Panc1 (cell line): Measurements from ENCODE around the gene CHPF2. TPM values are rescaled to one million over a fixed set of nuclear protein-coding genes. Genes with fewer than 3 reads are reported as not detected.

Experiments used
- ATAC-seq: fragments of 200-7000 bp; cut with Tn5 transposase; 2 replicates; pipeline ENCODE4 v1.9.1; 2020; ENCODE audit warnings: mild to moderate bottlenecking, moderate library complexity
- BruUV-seq: library from RNA; stranded (reverse); fragments of 400-500 nt; replicated peaks from 2 replicates; lab custom pipeline; 2021; lab: Mats Ljungman, UMichigan
- CTCF ChIA-PET: fragments of 300-600 bp; sonication (Branson Sonifier 250); formaldehyde crosslinking; loops from one replicate; lab custom pipeline; 2022; ENCODE audit warnings: antibody characterized with exemption; lab: Charles Lee
- POLR2A ChIA-PET: fragments of 300-600 bp; sonication (Branson Sonifier 250); formaldehyde crosslinking; loops from one replicate; lab custom pipeline; 2022; ENCODE audit warnings: antibody characterized with exemption; lab: Charles Lee
- DNase-seq: peaks from one replicate; pipeline ENCODE4 v3.0.0-alpha.2; 2010; ENCODE audit warnings: low read depth, low spot score
- H3K27ac ChIP-seq: 2 replicates; pipeline ENCODE4 v1.5.1; 2011; ENCODE audit warnings: mild to moderate bottlenecking, low read length, inconsistent platforms
- H3K27me3 ChIP-seq: fragments of 200-500 bp; sonication (Bioruptor generic); 2 replicates; pipeline ENCODE4 v1.6.0; 2014; ENCODE audit warnings: low read length, inconsistent platforms; ENCODE audit not compliant: control insufficient read depth, insufficient read depth
- H3K36me3 ChIP-seq: fragments of 200-500 bp; sonication (Bioruptor generic); 2 replicates; pipeline ENCODE4 v1.5.1; 2014; ENCODE audit warnings: inconsistent platforms, mild to moderate bottlenecking, low read length, moderate library complexity; ENCODE audit not compliant: control insufficient read depth, insufficient read depth
- H3K4me1 ChIP-seq: 2 replicates; pipeline ENCODE4 v1.5.1; 2011; ENCODE audit warnings: inconsistent platforms, mild to moderate bottlenecking, low read length, moderate library complexity; ENCODE audit not compliant: control insufficient read depth, insufficient read depth
- H3K4me3 ChIP-seq, 2 experiments: 2 replicates each; pipeline ENCODE4 v1.5.1; 2011 to 2012; ENCODE audit warnings: low read depth in 2 of 2, low read length in 2 of 2, mild to moderate bottlenecking in 2 of 2, inconsistent platforms in 1 of 2, moderate library complexity in 1 of 2
- H3K9me3 ChIP-seq: fragments of 200-500 bp; sonication (Bioruptor generic); 2 replicates; pipeline ENCODE4 v1.5.1; 2014; ENCODE audit warnings: low read depth, mild to moderate bottlenecking, inconsistent platforms, low read length, moderate library complexity; ENCODE audit not compliant: control insufficient read depth, insufficient read depth
- POLR2AphosphoS5 ChIP-seq: IDR thresholded peaks from 2 replicates; pipeline ENCODE4 v1.6.1; 2012; ENCODE audit warnings: mild to moderate bottlenecking, low read depth, low read length, moderate library complexity
- SIN3A ChIP-seq: IDR thresholded peaks from 2 replicates; pipeline ENCODE4 v1.6.1; 2012; ENCODE audit warnings: low read depth, mild to moderate bottlenecking, low read length, moderate library complexity, borderline replicate concordance; ENCODE audit not compliant: insufficient read depth
- TCF7L2 ChIP-seq: IDR thresholded peaks from 2 replicates; pipeline ENCODE4 v1.6.1; 2011; ENCODE audit warnings: mild to moderate bottlenecking, low read depth, low read length, inconsistent platforms
- in situ Hi-C: cut with HindIII; loops from 2 replicates; pipeline ENCODE4 v1.10.0; 2016; ENCODE audit warnings: low sequenced_read_pairs, low pct_unique_long_range_greater_than_20kb
- intact Hi-C: fragments of 100-400 bp; cut with micrococcal nuclease; formaldehyde crosslinking; loops from one replicate; pipeline ENCODE4 v1.10.0; 2022; ENCODE audit not compliant: unreplicated experiment
- total RNA-seq: library from RNA; stranded (reverse); gene quantifications from one replicate; pipeline ENCODE4 v1.2.1, GENCODE V29; 2021; ENCODE audit not compliant: unreplicated experiment
- TF ChIP-seq, protein P1 (sequence below), 2 experiments: IDR thresholded peaks; 2 replicates each; pipeline ENCODE4 v1.6.1; 2011 to 2012; ENCODE audit warnings: low read depth in 2 of 2, control low read depth in 1 of 2, low read length in 1 of 2, mild to moderate bottlenecking in 1 of 2, moderate library complexity in 1 of 2; ENCODE audit not compliant: insufficient read depth in 1 of 2
- TF ChIP-seq, protein P2 (sequence below): fragments of 450-650 bp; IDR thresholded peaks from 2 replicates; pipeline ENCODE4 v1.5.1; 2017; ENCODE audit warnings: mild to moderate bottlenecking

CHPF2 gene
- total RNA-seq, 1 experiment from 2014 or later: 44.9 TPM

DNA sequence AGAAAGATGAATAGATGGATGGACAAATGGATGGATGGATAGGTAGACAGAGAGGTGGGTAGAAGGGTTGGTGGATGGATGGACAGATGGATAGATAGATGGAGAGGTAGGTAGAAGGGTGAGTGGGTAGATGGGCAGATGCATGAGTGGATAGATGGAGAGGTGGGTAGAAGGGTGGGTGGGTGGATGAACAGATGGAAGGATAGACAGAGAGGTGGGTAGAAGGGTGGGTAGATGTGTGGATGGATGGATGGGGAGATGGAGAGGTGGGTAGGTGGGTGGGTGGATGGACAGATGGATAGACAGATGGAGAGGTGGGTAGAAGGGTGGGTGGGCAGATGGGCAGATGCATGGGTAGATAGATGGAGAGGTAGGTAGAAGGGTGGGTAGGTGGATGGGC is 34.4 kb upstream of the CHPF2 start:
- DNase-seq (no peak), ATAC-seq (no peak)
- H3K36me3 ChIP-seq: no peaks in the 10 kb centered on the region
- TF ChIP-seq, protein P1, sequence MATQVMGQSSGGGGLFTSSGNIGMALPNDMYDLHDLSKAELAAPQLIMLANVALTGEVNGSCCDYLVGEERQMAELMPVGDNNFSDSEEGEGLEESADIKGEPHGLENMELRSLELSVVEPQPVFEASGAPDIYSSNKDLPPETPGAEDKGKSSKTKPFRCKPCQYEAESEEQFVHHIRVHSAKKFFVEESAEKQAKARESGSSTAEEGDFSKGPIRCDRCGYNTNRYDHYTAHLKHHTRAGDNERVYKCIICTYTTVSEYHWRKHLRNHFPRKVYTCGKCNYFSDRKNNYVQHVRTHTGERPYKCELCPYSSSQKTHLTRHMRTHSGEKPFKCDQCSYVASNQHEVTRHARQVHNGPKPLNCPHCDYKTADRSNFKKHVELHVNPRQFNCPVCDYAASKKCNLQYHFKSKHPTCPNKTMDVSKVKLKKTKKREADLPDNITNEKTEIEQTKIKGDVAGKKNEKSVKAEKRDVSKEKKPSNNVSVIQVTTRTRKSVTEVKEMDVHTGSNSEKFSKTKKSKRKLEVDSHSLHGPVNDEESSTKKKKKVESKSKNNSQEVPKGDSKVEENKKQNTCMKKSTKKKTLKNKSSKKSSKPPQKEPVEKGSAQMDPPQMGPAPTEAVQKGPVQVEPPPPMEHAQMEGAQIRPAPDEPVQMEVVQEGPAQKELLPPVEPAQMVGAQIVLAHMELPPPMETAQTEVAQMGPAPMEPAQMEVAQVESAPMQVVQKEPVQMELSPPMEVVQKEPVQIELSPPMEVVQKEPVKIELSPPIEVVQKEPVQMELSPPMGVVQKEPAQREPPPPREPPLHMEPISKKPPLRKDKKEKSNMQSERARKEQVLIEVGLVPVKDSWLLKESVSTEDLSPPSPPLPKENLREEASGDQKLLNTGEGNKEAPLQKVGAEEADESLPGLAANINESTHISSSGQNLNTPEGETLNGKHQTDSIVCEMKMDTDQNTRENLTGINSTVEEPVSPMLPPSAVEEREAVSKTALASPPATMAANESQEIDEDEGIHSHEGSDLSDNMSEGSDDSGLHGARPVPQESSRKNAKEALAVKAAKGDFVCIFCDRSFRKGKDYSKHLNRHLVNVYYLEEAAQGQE (IDR thresholded peaks at IDR 0.05; ENCODE audit: insufficient read depth in 1 of 2, low read depth in 2 of 2, low read length in 1 of 2): no peak
- TF ChIP-seq, protein P2, sequence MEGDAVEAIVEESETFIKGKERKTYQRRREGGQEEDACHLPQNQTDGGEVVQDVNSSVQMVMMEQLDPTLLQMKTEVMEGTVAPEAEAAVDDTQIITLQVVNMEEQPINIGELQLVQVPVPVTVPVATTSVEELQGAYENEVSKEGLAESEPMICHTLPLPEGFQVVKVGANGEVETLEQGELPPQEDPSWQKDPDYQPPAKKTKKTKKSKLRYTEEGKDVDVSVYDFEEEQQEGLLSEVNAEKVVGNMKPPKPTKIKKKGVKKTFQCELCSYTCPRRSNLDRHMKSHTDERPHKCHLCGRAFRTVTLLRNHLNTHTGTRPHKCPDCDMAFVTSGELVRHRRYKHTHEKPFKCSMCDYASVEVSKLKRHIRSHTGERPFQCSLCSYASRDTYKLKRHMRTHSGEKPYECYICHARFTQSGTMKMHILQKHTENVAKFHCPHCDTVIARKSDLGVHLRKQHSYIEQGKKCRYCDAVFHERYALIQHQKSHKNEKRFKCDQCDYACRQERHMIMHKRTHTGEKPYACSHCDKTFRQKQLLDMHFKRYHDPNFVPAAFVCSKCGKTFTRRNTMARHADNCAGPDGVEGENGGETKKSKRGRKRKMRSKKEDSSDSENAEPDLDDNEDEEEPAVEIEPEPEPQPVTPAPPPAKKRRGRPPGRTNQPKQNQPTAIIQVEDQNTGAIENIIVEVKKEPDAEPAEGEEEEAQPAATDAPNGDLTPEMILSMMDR: no peak
- TF ChIP-seq SIN3A: no peak
- TF ChIP-seq TCF7L2: no peak
- no peak for TF ChIP-seq POLR2AphosphoS5
- ChIA-PET CTCF (interaction anchor here (0.6 kb wide), 1 partner anchor 22 kb away, joined by 6 read pairs; no protein-coding TSS in a partner anchor), POLR2A (no interaction called here)
- intact Hi-C loops: no loop called here
- BruUV-seq: no TSS peak
- peaks cover 7% of the 10 kb centered on the region for H3K27me3 ChIP-seq
- H3K4me1 ChIP-seq: no peaks in the 10 kb centered on the region
- no peak overlapping the region for H3K27ac ChIP-seq
- H3K9me3 ChIP-seq: no peaks in the 10 kb centered on the region
- no peak overlapping the region for H3K4me3 ChIP-seq
- in situ Hi-C loops: no loop called here

DNA sequence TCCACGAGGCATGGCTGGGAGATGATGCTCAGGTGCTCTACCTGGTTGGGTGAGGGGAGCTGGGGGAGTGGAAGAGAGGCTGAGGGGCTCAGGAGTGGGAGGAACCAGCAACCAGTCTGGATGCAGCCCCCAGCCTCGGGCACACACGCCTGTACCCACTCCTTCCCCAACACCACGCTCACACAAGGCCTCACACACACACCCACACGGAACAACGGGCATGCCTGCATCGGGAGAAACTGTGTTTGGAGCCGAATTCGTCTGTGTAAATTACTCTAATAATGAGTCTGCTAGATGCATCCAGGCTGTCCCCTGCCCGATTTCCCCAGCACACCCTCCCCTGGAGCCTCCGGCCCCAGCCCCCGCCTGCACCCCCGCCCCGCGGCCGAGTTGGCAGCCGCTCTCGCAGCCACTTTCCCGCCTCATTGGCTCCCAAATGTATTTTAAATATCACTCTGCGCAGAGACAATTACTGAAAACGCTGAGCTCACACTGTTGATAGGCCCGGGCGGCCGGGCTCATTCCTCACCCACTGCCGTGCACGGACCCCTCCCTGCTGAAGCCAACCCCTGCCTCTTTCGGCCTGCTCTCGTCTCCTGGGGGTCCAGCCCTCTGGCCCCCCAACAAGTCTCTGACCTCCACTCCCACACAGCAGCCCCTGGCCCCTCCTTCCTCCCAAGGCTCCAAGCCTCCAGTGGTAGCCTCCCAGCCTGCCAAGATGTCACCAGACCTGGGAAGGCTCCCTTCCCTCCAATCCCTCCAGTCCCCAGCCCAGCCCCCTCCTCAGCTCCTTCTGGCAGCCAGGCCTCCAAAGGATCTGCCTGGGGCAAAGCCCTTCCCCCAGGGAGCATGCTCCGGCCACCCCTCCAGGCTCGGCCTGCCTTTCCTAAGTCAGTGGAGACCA is 33.1 kb upstream of the CHPF2 start:
- in situ Hi-C loops (no loop called here), intact Hi-C loops (no loop called here)
- DNase-seq: no peak
- Histone ChIP-seq H3K36me3 (no peaks in the 10 kb centered on the region), H3K9me3 (no peaks in the 10 kb centered on the region), H3K27ac (no peak overlapping the region), H3K4me1 (no peaks in the 10 kb centered on the region), H3K27me3 (peaks cover 7% of the 10 kb centered on the region), H3K4me3 (no peak overlapping the region)
- TF ChIP-seq SIN3A: no peak
- TF ChIP-seq, protein P2: no peak
- no peak for TF ChIP-seq POLR2AphosphoS5
- no peak for TF ChIP-seq TCF7L2
- TF ChIP-seq, protein P1 (IDR thresholded peaks at IDR 0.05; ENCODE audit: insufficient read depth in 1 of 2, low read depth in 2 of 2, low read length in 1 of 2): no peak
- ChIA-PET POLR2A (interaction anchor here (0.7 kb wide), 1 partner anchor 821 kb away, joined by 3 read pairs; no protein-coding TSS in a partner anchor), CTCF (interaction anchor here (0.7 kb wide), 1 partner anchor 69 kb away, joined by 20 read pairs; no protein-coding TSS in a partner anchor)
- ATAC-seq: no peak
- BruUV-seq: no TSS peak
